SU-DHL-6 (cell line): ENCODE data around the gene PRXL2B.

Source experiments
- H2AFZ ChIP-seq: fragments of 200-600 bp; sonication (generic); 2 replicates; pipeline ENCODE4 v1.6.1; 2014; ENCODE audit warnings: low read depth, mild to moderate bottlenecking, moderate library complexity, mixed read lengths, antibody characterized with exemption, low read length; ENCODE audit not compliant: severe bottlenecking
- H3F3A ChIP-seq: fragments of 200-600 bp; shearing (Covaris generic); 2 replicates; pipeline ENCODE4 v1.6.0; 2016; ENCODE audit warnings: antibody characterized with exemption, mild to moderate bottlenecking; ENCODE audit not compliant: insufficient read depth
- H3K27ac ChIP-seq: fragments of 200-600 bp; sonication (generic); 2 replicates; pipeline ENCODE4 v1.5.1; 2016; ENCODE audit warnings: low read depth, mild to moderate bottlenecking, low read length, moderate library complexity, mixed read lengths
- H3K27me3 ChIP-seq: fragments of 200-600 bp; sonication (generic), shearing (Covaris generic); 2 replicates; pipeline ENCODE4 v1.6.0; 2014; ENCODE audit warnings: mild to moderate bottlenecking, low read length
- H3K36me3 ChIP-seq: fragments of 200-600 bp; sonication (generic); 2 replicates; pipeline ENCODE4 v1.6.1; 2014; ENCODE audit warnings: mild to moderate bottlenecking, low read length, mixed read lengths
- H3K4me2 ChIP-seq: fragments of 300-600, 200-600 bp; shearing (Covaris generic), sonication (generic); 2 replicates; pipeline ENCODE4 v1.6.0; 2014; ENCODE audit warnings: low read length, low read depth, mild to moderate bottlenecking; ENCODE audit not compliant: poor library complexity, severe bottlenecking
- H3K4me3 ChIP-seq: fragments of 200-600 bp; sonication (generic); 2 replicates; pipeline ENCODE4 v1.5.1; 2014; ENCODE audit warnings: antibody characterized with exemption, low read length, mild to moderate bottlenecking, mixed read lengths; ENCODE audit not compliant: insufficient read depth, poor library complexity, severe bottlenecking
- H3K79me2 ChIP-seq: fragments of 200-600 bp; sonication (generic); 2 replicates; pipeline ENCODE4 v1.6.1; 2014; ENCODE audit warnings: mild to moderate bottlenecking, low read length, moderate library complexity; ENCODE audit not compliant: insufficient read depth
- H3K9ac ChIP-seq: fragments of 200-600 bp; sonication (generic); 2 replicates; pipeline ENCODE4 v1.7.0; 2014; ENCODE audit warnings: mild to moderate bottlenecking, low read length
- H3K9me2 ChIP-seq: fragments of 200-600 bp; sonication (generic); replicated peaks from 2 replicates; pipeline ENCODE4 v1.6.1; 2014; ENCODE audit warnings: low read length; ENCODE audit not compliant: insufficient read depth
- H3K9me3 ChIP-seq: fragments of 200-600 bp; sonication (generic); 2 replicates; pipeline ENCODE4 v1.6.1; 2014; ENCODE audit warnings: low read length, mixed read lengths; ENCODE audit not compliant: insufficient read depth
- H4K20me1 ChIP-seq: fragments of 200-600 bp; sonication (generic); 2 replicates; pipeline ENCODE4 v1.6.1; 2014; ENCODE audit warnings: low read depth, mild to moderate bottlenecking, antibody characterized with exemption, low read length, moderate library complexity, mixed read lengths
- EZH2phosphoT487 ChIP-seq: fragments of 200-600 bp; sonication (generic), shearing (Covaris generic); conservative IDR thresholded peaks from 2 replicates; pipeline ENCODE4 v1.6.1; 2018; ENCODE audit warnings: mild to moderate bottlenecking, antibody characterized with exemption, low read length, moderate library complexity, mixed read lengths
- TF ChIP-seq, protein P1 (sequence below): fragments of 200-600 bp; sonication (generic); IDR thresholded peaks from one replicate; pipeline ENCODE4 v1.5.1; 2017; ENCODE audit warnings: antibody characterized with exemption, mild to moderate bottlenecking, low read length, moderate library complexity; ENCODE audit not compliant: insufficient read depth, poor library complexity, severe bottlenecking

PRXL2B gene

DNA sequence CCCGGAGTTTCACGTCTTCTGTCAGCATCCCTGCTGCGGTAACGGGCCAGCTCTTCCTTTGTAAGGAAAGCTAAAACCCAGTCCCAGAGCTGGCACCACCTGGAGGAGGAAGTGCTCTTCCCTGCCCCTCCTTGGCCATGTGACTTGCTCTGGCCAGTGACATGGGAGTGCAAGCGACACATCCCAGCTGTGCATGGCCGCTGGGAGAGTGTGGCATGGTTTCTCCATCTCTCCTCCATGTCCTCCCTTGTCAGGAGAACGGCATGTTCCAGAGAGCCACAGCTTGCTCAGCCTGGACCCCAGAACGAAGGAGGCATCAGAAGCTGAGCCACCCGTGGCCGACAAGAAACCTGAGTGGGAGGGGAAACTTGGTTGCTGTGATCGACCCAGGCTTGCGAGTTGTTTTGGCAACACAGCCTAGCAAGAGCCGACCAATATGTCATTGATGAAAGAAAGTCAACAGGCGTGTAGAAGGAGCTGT lies 2.7 kb upstream of the PRXL2B start:
- 0 out of 2 replicates have a peak, but pooled peaks cover 5% of the 10 kb centered on the region for H3F3A ChIP-seq
- no peak overlapping the region for H3K27ac ChIP-seq
- no peak overlapping the region for H3K4me2 ChIP-seq
- H3K36me3 ChIP-seq, result no peaks in the 10 kb centered on the region
- no peaks in the 10 kb centered on the region for H3K9me2 ChIP-seq
- no peaks in the 10 kb centered on the region for H3K27me3 ChIP-seq
- no peak overlapping the region for H3K4me3 ChIP-seq
- H4K20me1 ChIP-seq, result no peaks in the 10 kb centered on the region
- H3K9ac ChIP-seq, result no peak overlapping the region
- no peak overlapping the region for H2AFZ ChIP-seq
- no peak for TF ChIP-seq EZH2phosphoT487
- TF ChIP-seq, protein P1, sequence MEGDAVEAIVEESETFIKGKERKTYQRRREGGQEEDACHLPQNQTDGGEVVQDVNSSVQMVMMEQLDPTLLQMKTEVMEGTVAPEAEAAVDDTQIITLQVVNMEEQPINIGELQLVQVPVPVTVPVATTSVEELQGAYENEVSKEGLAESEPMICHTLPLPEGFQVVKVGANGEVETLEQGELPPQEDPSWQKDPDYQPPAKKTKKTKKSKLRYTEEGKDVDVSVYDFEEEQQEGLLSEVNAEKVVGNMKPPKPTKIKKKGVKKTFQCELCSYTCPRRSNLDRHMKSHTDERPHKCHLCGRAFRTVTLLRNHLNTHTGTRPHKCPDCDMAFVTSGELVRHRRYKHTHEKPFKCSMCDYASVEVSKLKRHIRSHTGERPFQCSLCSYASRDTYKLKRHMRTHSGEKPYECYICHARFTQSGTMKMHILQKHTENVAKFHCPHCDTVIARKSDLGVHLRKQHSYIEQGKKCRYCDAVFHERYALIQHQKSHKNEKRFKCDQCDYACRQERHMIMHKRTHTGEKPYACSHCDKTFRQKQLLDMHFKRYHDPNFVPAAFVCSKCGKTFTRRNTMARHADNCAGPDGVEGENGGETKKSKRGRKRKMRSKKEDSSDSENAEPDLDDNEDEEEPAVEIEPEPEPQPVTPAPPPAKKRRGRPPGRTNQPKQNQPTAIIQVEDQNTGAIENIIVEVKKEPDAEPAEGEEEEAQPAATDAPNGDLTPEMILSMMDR, result no peak
- no peaks in the 10 kb centered on the region for H3K79me2 ChIP-seq
- H3K9me3 ChIP-seq, result no peaks in the 10 kb centered on the region

GRCh38 chr1:2584686-2585317 lies 1.8 kb upstream of the PRXL2B start:
- Histone ChIP-seq H3K9me3 (no peaks in the 10 kb centered on the region), H3K9ac (peak overlapping the region; percentile 60; the same call in 1 of the 2 replicates), H2AFZ (no peak overlapping the region), H3K27ac (no peak overlapping the region), H3F3A (0 out of 2 replicates have a peak, but pooled peaks cover 5% of the 10 kb centered on the region), H3K9me2 (no peaks in the 10 kb centered on the region), H3K27me3 (no peaks in the 10 kb centered on the region), H3K79me2 (no peaks in the 10 kb centered on the region), H3K4me3 (no peak overlapping the region), H3K4me2 (peak overlapping the region; percentile 70), H4K20me1 (no peaks in the 10 kb centered on the region), H3K36me3 (no peaks in the 10 kb centered on the region)
- TF ChIP-seq EZH2phosphoT487, result no peak
- TF ChIP-seq, protein P1, result no peak

DNA sequence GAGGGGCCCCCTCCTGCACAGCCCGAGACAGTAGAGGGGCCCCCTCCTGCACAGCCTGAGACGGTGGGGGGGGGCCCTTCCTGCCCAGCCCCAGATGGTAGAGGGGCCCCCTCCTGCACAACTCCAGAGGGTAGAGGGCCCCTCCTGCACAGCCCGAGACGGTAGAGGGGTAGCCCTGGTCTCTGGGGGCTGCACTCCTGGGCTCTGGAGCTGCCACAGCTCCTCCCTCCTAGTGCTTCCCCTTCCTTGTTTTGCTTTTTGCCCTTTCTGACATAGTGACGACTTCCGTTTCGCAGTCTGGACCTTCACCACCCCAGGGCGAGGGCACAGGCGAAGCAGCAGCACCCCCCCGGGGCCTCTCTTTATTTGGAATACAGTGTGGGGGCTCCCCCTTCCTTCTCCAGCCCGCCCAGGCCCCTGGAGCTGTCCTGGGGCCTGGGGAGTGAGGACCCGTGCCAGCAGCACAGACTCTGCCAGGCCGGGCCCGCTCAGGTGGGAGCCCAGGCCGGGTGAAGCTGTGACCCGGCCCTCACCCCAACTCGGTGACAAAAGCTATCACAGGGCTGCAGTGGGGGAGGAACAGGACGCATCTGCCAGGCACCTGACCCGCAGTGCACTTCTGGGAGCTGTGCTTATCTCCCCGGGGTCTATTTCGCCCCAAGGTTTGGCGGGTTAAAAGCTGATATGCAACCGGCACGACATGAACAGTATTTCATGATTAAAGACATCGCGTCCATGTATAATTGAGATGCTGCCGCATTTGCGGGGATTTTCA lies 1.1 kb upstream of the PRXL2B start:
- H3K36me3 ChIP-seq, result no peaks in the 10 kb centered on the region
- H3K27me3 ChIP-seq, result no peaks in the 10 kb centered on the region
- peak overlapping the region; percentile 70 for H3K4me2 ChIP-seq
- H3F3A ChIP-seq, result 0 out of 2 replicates have a peak, but pooled peaks cover 5% of the 10 kb centered on the region
- H3K27ac ChIP-seq, result peak overlapping the region; percentile 47
- H3K4me3 ChIP-seq, result peak overlapping the region; percentile 57
- no peaks in the 10 kb centered on the region for H3K9me2 ChIP-seq
- H3K79me2 ChIP-seq, result no peaks in the 10 kb centered on the region
- no peaks in the 10 kb centered on the region for H3K9me3 ChIP-seq
- no peak for TF ChIP-seq EZH2phosphoT487
- TF ChIP-seq, protein P1, result no peak
- H3K9ac ChIP-seq, result peak overlapping the region; percentile 60
- H2AFZ ChIP-seq, result no peak overlapping the region
- H4K20me1 ChIP-seq, result no peaks in the 10 kb centered on the region
